ENCODE data around the gene ENTPD6.

Gene ENTPD6

GRCh38 chr20:25273046-25273445 is 77.5 kb downstream of the ENTPD6 start:
- no peak for DNase-seq (ENCODE audit: low read depth, low spot score)
- H3K27ac ChIP-seq: no peak overlapping the region

GRCh38 chr20:25273541-25274358 is 78.2 kb downstream of the ENTPD6 start:
- no peak for DNase-seq (ENCODE audit: low read depth, low spot score)
- no peak overlapping the region for H3K27ac ChIP-seq

GRCh38 chr20:25274481-25274880 is 79.0 kb downstream of the ENTPD6 start:
- H3K27ac ChIP-seq: no peak overlapping the region

GRCh38 chr20:25274891-25275812 is 79.6 kb downstream of the ENTPD6 start:
- no peak for DNase-seq (ENCODE audit: low read depth, low spot score)

More at GRCh38 chr20:25274481-25274880, 79.0 kb downstream of the ENTPD6 start:
- DNase-seq (ENCODE audit: low read depth, low spot score): no peak

GRCh38 chr20:25275813-25276532 is 80.5 kb downstream of the ENTPD6 start:
- DNase-seq (ENCODE audit: low read depth, low spot score): no peak
- H3K27ac ChIP-seq: no peak overlapping the region

More at GRCh38 chr20:25274891-25275812, 79.6 kb downstream of the ENTPD6 start:
- no peak overlapping the region for H3K27ac ChIP-seq
